IMR-90 (cell line): ENCODE measurements around the gene CD81. TPM values are rescaled to one million over a fixed set of nuclear protein-coding genes. Genes with fewer than 3 reads are reported as not detected.

Experiments used
- ATAC-seq: fragments of 200-7000 bp; cut with Tn5 transposase; 2 replicates; pipeline ENCODE4 v1.9.1; 2020; ENCODE audit warnings: low read depth, mild to moderate bottlenecking, moderate library complexity
- BruUV-seq: library from RNA; stranded (reverse); fragments of 400-500 nt; replicated peaks from 2 replicates; lab custom pipeline; 2021; lab: Mats Ljungman, UMichigan
- CTCF ChIA-PET: fragments of 300-600 bp; formaldehyde crosslinking; extraction: SDS; loops from one replicate; lab custom pipeline; 2021; ENCODE audit warnings: antibody characterized with exemption; lab: Yijun Ruan, JAX
- POLR2A ChIA-PET: fragments of 300-600 bp; sonication (Branson Sonifier 250); formaldehyde crosslinking; loops from one replicate; lab custom pipeline; 2022; ENCODE audit warnings: antibody characterized with exemption; ENCODE audit not compliant: unreplicated experiment; lab: Charles Lee
- DNase-seq: peaks from one replicate; pipeline ENCODE4 v3.0.0; 2013
- H2AFZ ChIP-seq: replicated peaks from 2 replicates; pipeline ENCODE3; 2013; ENCODE audit warnings: low read length, mild to moderate bottlenecking; ENCODE audit not compliant: poor library complexity
- H2AK5ac ChIP-seq: 2 replicates; pipeline ENCODE4 v1.6.1; 2013; ENCODE audit warnings: low read depth, low read length, inconsistent platforms
- H2AK9ac ChIP-seq: replicated peaks from 2 replicates; pipeline ENCODE3; 2013; ENCODE audit warnings: mild to moderate bottlenecking, low read depth, low read length, moderate library complexity; ENCODE audit not compliant: poor library complexity
- H2BK120ac ChIP-seq: 2 replicates; pipeline ENCODE4 v1.6.1; 2013; ENCODE audit warnings: low read depth, low read length, inconsistent platforms
- H2BK15ac ChIP-seq: 3 replicates; pipeline ENCODE4 v1.6.1; 2013; ENCODE audit warnings: low read depth, low read length, inconsistent platforms
- H2BK20ac ChIP-seq: 2 replicates; pipeline ENCODE4 v1.6.1; 2013; ENCODE audit warnings: low read depth, mild to moderate bottlenecking, inconsistent platforms, low read length, moderate library complexity
- H2BK5ac ChIP-seq: 2 replicates; pipeline ENCODE4 v1.6.1; 2013; ENCODE audit warnings: mild to moderate bottlenecking, low read depth, low read length, inconsistent platforms; ENCODE audit not compliant: poor library complexity, severe bottlenecking
- H3K14ac ChIP-seq: replicated peaks from 2 replicates; pipeline ENCODE4 v1.6.1; 2013; ENCODE audit warnings: low read depth, low read length, inconsistent platforms
- H3K18ac ChIP-seq: 2 replicates; pipeline ENCODE4 v1.6.1; 2013; ENCODE audit warnings: low read depth, low read length, control low read depth
- H3K23ac ChIP-seq: 2 replicates; pipeline ENCODE4 v1.6.1; 2013; ENCODE audit warnings: low read depth, low read length, inconsistent platforms
- H3K27ac ChIP-seq: 2 replicates; pipeline ENCODE4 v1.5.1; 2013; ENCODE audit warnings: mild to moderate bottlenecking, control low read depth, low read length; ENCODE audit not compliant: insufficient read depth
- H3K27me3 ChIP-seq: 2 replicates; pipeline ENCODE4 v1.6.1; 2013; ENCODE audit warnings: low read length; ENCODE audit not compliant: control insufficient read depth, insufficient read depth
- H3K36me3 ChIP-seq: 2 replicates; pipeline ENCODE4 v1.6.1; 2013; ENCODE audit warnings: low read length, mixed read lengths; ENCODE audit not compliant: control insufficient read depth, insufficient read depth
- H3K4ac ChIP-seq: 2 replicates; pipeline ENCODE4 v1.6.1; 2013; ENCODE audit warnings: low read depth, low read length, inconsistent platforms
- H3K4me1 ChIP-seq: 2 replicates; pipeline ENCODE4 v1.6.1; 2013; ENCODE audit warnings: low read length, mixed read lengths; ENCODE audit not compliant: control insufficient read depth, insufficient read depth
- H3K4me2 ChIP-seq: 2 replicates; pipeline ENCODE4 v1.6.1; 2013; ENCODE audit warnings: low read depth, mild to moderate bottlenecking, control low read depth, low read length, moderate library complexity
- H3K4me3 ChIP-seq: 2 replicates; pipeline ENCODE4 v1.5.1; 2013; ENCODE audit warnings: low read depth, mild to moderate bottlenecking, control low read depth, low read length, moderate library complexity; ENCODE audit not compliant: insufficient read depth
- H3K56ac ChIP-seq: 2 replicates; pipeline ENCODE4 v1.6.1; 2013; ENCODE audit warnings: low read length, inconsistent platforms; ENCODE audit not compliant: insufficient read depth; ENCODE audit errors: extremely low read depth
- H3K79me1 ChIP-seq, 2 experiments: 2 replicates each; pipeline ENCODE4 v1.6.1; 2013; ENCODE audit warnings: low read length in 2 of 2, inconsistent platforms in 1 of 2, low read depth in 1 of 2
- H3K9ac ChIP-seq: 2 replicates; pipeline ENCODE4 v1.6.1; 2013; ENCODE audit warnings: low read depth, low read length, control low read depth
- H3K9me1 ChIP-seq: 2 replicates; pipeline ENCODE4 v1.6.1; 2013; ENCODE audit warnings: low read length, inconsistent platforms; ENCODE audit not compliant: insufficient read depth
- H3K9me3 ChIP-seq: 2 replicates; pipeline ENCODE4 v1.6.1; 2013; ENCODE audit warnings: low read length; ENCODE audit not compliant: control insufficient read depth, insufficient read depth
- H4K20me1 ChIP-seq: 2 replicates; pipeline ENCODE4 v1.6.1; 2013; ENCODE audit warnings: low read length, inconsistent platforms; ENCODE audit not compliant: insufficient read depth
- H4K5ac ChIP-seq: 2 replicates; pipeline ENCODE4 v1.6.1; 2013; ENCODE audit warnings: mild to moderate bottlenecking, low read depth, low read length, control low read depth
- H4K8ac ChIP-seq, 2 experiments: 2 replicates each; pipeline ENCODE4 v1.6.1; 2013; ENCODE audit warnings: low read depth in 2 of 2, low read length in 2 of 2, control low read depth in 1 of 2, inconsistent platforms in 1 of 2
- H4K91ac ChIP-seq: 2 replicates; pipeline ENCODE4 v1.6.1; 2013; ENCODE audit warnings: low read depth, low read length, inconsistent platforms; ENCODE audit not compliant: insufficient read depth
- ELK1 ChIP-seq: fragments of 150-350 bp; IDR thresholded peaks from 2 replicates; pipeline ENCODE4 v1.6.1; 2016; ENCODE audit warnings: low read depth, mild to moderate bottlenecking, low read length, moderate library complexity, borderline replicate concordance
- MXI1 ChIP-seq: IDR thresholded peaks from 2 replicates; pipeline ENCODE4 v1.6.1; 2012; ENCODE audit warnings: low read depth, mild to moderate bottlenecking, low read length, moderate library complexity, borderline replicate concordance
- POLR2A ChIP-seq: IDR thresholded peaks from 2 replicates; pipeline ENCODE4 v1.6.1; 2012; ENCODE audit warnings: mild to moderate bottlenecking, low read depth, low read length
- WGBS, 2 experiments: methylation state at CpG; one replicate each; pipeline versions ENCODE4 v1.1.5 to v1.1.7; 2013; ENCODE audit warnings: missing lambda C conversion rate in 2 of 2; ENCODE audit not compliant: insufficient read length in 1 of 2; ENCODE audit errors: extremely low coverage in 2 of 2; 5-methylcytosine and 5-hydroxymethylcytosine counted together
- dilution Hi-C: fragments of 300-500 bp; cut with HindIII; formaldehyde crosslinking; loops from one replicate; pipeline ENCODE4 v1.14.3; 2018; ENCODE audit warnings: low sequenced_read_pairs; ENCODE audit not compliant: unreplicated experiment
- in situ Hi-C: fragments of 300-500 bp; cut with MboI; formaldehyde crosslinking; loops from 3 replicates; pipeline ENCODE4 v1.14.3; 2019; ENCODE audit warnings: low sequenced_read_pairs, inconsistent platforms, mixed read lengths
- intact Hi-C: fragments of 100-400 bp; cut with micrococcal nuclease; formaldehyde crosslinking; loops from 2 replicates; pipeline ENCODE4 v1.10.0; 2022
- polyA plus RNA-seq, 3 experiments: library from polyadenylated mRNA; depleted of rRNA; stranded (reverse); fragments of >200 nt; gene quantifications; 2 replicates each; pipeline ENCODE4 v1.2.3, GENCODE V29; 2012; ENCODE audit warnings: low replicate concordance in 1 of 3
- total RNA-seq: library from RNA; depleted of rRNA; stranded (reverse); fragments of >200 nt; gene quantifications from 2 replicates; pipeline ENCODE4 v1.2.3, GENCODE V29; 2012

Gene CD81
- total and polyA plus RNA-seq, 2 of the 4 experiments (the other 2 are of a cell fraction) = 159 to 689 TPM

- H4K8ac ChIP-seq = peak overlapping the region; percentile 91 to 99
- H3K4ac ChIP-seq = peak overlapping the region; percentile 91
- peak overlapping the region; percentile 67 for H3K27ac ChIP-seq
- H2BK15ac ChIP-seq = no peak overlapping the region
- peaks cover 32% of the 10 kb centered on the region for H3K36me3 ChIP-seq
- peak overlapping the region; percentile 99 for H2AK9ac ChIP-seq
- no TSS peak for BruUV-seq
- CTCF ChIA-PET = interaction anchor here (0.8 to 1.0 kb wide), 2 partner anchors 17 to 18 kb away, joined by 3 to 5 read pairs; no protein-coding TSS in a partner anchor
- peak overlapping the region; percentile 81 for H3K14ac ChIP-seq
- no peak overlapping the region for H2BK20ac ChIP-seq
- dilution Hi-C loops (no loop called here), intact Hi-C loops (loop anchor here (1.0 kb wide), 3 partner anchors 18 to 95 kb away; no protein-coding TSS in a partner anchor), in situ Hi-C loops (no loop called here)
- POLR2A ChIA-PET = interaction anchor here (0.5 to 1.2 kb wide), 5 partner anchors 23 to 808 kb away, joined by 3 to 17 read pairs (median 5); no protein-coding TSS in a partner anchor
- peaks cover 3 to 36% of the 10 kb centered on the region in 2 experiments; a peak in 3 of 4 replicates for H3K79me1 ChIP-seq
- H3K4me2 ChIP-seq = peak overlapping the region; percentile 85
- no peaks in the 10 kb centered on the region for H3K9me1 ChIP-seq
- H3K4me3 ChIP-seq = peak overlapping the region; percentile 90
- peak overlapping the region; percentile 70 for H3K23ac ChIP-seq
- H3K9ac ChIP-seq = peak overlapping the region; percentile 96
- H2BK120ac ChIP-seq = peak overlapping the region; percentile 52; the same call in 1 of the 2 replicates
- peak overlapping the region; percentile 92 for H4K5ac ChIP-seq
- no peaks in the 10 kb centered on the region for H4K20me1 ChIP-seq
- peak; percentile 16 for ATAC-seq
- no peaks in the 10 kb centered on the region for H3K27me3 ChIP-seq
- H2AK5ac ChIP-seq = peak overlapping the region; percentile 91
- peak overlapping the region; percentile 94 for H2AFZ ChIP-seq
- no peak overlapping the region for H3K18ac ChIP-seq
- H2BK5ac ChIP-seq = peak overlapping the region; percentile 54
- H4K91ac ChIP-seq = peak overlapping the region; percentile 88
- no peak for DNase-seq
- WGBS, 2 experiments = 0% methylated on average over 16 of the region's 55 CpGs; no CpG with 5 or more reads in 1 of the 2 experiments
- H3K9me3 ChIP-seq = no peaks in the 10 kb centered on the region
- TF ChIP-seq ELK1 = no peak
- TF ChIP-seq MXI1 = 0 out of 2 replicates have a peak, but pooled peaks have one; percentile 1
- TF ChIP-seq POLR2A = peak; percentile 49; the same call in 1 of the 2 replicates
- H3K4me1 ChIP-seq = peaks cover 9% of the 10 kb centered on the region
- peak overlapping the region; percentile 92 for H3K56ac ChIP-seq
Observed at GRCh38 chr11:2400762-2401435, 23.8 kb downstream of the CD81 start.
